Fibroblast of villous mesenchyme (primary cell): ENCODE measurements around the gene AP2A2. TPM values are rescaled to one million over a fixed set of nuclear protein-coding genes. Genes with fewer than 3 reads are reported as not detected.
"Not testable (repeated sequence)": the region's sequence is repeated elsewhere in the genome, so short reads cannot be mapped to it uniquely, and the experiment has no call there.

Experiments
- DNase-seq: peaks from one replicate; pipeline ENCODE4 v3.0.0-alpha.2; 2010; ENCODE audit warnings: low read depth
- H3K4me3 ChIP-seq: 2 replicates; pipeline ENCODE4 v1.5.1; 2011; ENCODE audit warnings: low read depth, mild to moderate bottlenecking, low read length
- total RNA-seq: library from RNA; depleted of rRNA; stranded (reverse); fragments of >200 nt; gene quantifications from 2 replicates; pipeline ENCODE4 v1.2.3, GENCODE V29; 2012
- TF ChIP-seq, protein P1 (sequence below): IDR thresholded peaks from 2 replicates; pipeline ENCODE4 v1.5.1; 2012; ENCODE audit warnings: low read depth, mild to moderate bottlenecking, low read length; ENCODE audit not compliant: insufficient read depth

Gene AP2A2
- total RNA-seq, 1 donor: 53.5 TPM

DNA sequence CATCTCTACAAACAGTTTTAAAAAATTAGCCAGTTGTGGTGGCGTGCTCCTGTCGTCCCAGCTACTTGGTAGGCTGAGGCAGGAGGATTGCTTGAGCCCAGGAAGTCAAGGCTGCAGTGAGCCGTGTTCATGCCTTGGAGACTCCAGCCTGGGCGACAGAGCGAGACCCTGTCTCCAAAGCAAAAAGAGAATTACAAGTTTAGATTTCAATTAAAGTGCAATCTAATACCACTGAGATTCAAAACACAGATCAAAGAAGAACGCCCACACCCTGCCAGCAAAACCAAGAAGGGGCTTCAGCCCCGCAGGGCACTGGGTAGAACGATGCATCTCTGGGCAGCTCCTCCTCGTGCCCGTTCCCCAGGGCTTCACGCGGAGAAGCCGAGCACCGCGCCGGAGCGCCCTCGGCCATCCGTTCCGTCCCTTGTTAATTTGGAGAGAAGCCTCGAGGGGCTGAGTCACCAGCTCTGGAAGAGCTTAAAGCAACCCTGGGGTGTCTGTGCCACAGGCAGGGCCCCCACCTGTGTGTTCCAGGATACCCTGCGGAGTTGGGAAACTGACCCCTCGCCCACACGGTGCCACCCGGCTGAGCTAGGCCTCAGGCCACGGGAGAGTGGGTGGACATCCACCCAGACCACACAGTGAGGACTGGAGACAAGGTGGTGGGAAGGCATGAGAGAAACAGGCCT is 47.0 kb downstream of the AP2A2 start:
- no peak overlapping the region for H3K4me3 ChIP-seq
- TF ChIP-seq, protein P1, sequence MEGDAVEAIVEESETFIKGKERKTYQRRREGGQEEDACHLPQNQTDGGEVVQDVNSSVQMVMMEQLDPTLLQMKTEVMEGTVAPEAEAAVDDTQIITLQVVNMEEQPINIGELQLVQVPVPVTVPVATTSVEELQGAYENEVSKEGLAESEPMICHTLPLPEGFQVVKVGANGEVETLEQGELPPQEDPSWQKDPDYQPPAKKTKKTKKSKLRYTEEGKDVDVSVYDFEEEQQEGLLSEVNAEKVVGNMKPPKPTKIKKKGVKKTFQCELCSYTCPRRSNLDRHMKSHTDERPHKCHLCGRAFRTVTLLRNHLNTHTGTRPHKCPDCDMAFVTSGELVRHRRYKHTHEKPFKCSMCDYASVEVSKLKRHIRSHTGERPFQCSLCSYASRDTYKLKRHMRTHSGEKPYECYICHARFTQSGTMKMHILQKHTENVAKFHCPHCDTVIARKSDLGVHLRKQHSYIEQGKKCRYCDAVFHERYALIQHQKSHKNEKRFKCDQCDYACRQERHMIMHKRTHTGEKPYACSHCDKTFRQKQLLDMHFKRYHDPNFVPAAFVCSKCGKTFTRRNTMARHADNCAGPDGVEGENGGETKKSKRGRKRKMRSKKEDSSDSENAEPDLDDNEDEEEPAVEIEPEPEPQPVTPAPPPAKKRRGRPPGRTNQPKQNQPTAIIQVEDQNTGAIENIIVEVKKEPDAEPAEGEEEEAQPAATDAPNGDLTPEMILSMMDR: no peak
- no peak for DNase-seq

DNA sequence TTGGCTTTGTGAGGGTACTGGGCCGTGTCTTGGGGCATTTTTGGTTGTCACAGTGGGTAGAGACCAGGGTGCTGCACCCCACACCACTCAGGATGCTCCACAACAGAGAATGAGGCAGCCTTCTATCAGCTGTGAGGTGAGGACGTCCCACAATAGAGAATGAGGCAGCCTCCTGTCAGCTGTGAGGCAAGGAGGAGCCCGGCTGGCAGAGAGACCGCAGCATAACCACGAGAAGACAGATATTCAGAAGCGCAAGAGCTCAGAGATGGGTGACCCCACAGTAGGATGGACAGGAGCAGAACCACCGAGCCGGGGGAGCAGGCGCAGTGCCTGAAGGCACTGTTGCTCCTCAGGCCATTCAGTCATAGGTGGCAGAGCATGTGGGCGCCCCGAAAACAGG is 47.6 kb downstream of the AP2A2 start:
- DNase-seq: no peak
- TF ChIP-seq, protein P1: no peak
- H3K4me3 ChIP-seq: no peak overlapping the region

DNA sequence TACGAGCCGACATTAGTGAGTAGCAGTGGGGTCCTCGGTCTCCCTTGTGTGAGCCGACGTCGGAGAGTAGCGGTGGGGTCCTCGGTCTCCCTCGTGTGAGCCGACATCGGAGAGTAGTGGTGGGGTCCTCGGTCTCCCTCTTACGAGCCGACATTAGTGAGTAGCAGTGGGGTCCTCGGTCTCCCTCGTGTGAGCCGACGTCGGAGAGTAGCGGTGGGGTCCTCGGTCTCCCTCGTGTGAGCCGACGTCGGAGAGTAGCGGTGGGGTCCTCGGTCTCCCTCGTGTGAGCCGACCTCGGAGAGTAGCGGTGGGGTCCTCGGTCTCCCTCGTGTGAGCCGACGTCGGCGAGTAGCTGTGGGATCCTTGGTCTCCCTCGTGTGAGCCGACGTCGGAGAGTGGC is 49.7 kb downstream of the AP2A2 start:
- H3K4me3 ChIP-seq, DNase-seq: not testable (repeated sequence)

DNA sequence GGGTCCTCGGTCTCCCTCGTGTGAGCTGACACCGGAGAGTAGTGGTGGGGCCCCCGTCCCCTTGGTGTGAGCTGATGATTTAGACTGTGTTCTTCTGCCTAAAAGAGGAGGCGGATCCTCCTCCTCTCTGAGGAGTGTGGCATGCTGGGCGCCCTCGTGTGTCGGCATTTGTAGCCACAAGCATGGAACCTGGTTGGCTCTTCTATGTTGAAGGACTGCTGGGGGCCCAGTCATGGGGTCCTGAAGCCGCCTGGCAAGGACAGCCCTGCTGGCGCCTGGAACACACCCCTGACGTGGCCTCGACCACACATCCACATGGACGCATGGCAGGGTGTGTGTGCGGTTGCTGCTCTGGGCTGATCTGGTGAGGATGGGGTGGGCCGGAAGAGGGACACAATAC is 50.2 kb downstream of the AP2A2 start:
- DNase-seq: peak; percentile 36
- H3K4me3 ChIP-seq: no peak overlapping the region
- TF ChIP-seq, protein P1: peak; percentile 38

DNA sequence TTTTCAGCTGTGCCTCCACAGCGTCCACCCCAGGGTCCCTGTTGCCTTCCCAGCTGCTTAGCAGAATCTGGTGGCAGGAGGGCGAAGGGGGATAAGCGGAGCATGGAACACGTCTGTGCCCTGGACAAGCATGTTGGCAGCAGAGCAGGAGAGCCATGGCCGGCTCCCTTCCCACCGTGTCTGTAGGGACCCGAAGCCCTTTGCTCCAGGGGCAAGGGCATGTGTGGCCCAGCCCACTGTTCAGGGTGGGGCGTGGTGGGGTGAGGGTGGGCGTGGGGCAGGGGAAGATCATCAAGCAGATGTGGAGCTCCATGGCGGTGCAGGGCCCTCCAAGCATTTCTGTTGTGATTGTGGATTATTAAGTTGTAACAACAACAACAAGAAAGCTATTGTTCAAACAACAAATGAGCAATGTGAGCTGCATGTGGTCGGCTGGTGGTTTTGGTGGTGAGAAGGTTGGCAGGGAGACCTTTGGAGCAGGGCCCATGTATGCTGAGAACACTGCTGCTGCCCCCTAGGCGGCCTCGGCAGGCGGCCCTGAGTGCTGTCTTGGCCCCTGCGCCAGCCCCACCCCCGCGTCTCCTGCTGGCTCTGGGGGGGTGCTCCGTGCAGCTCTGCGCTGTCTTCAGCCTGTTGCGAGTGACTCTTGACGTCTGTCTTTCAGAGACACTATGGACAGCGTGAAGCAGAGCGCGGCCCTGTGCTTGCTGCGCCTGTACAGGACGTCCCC is 50.9 kb downstream of the AP2A2 start:
- TF ChIP-seq, protein P1: no peak
- no peak for DNase-seq
- no peak overlapping the region for H3K4me3 ChIP-seq

DNA sequence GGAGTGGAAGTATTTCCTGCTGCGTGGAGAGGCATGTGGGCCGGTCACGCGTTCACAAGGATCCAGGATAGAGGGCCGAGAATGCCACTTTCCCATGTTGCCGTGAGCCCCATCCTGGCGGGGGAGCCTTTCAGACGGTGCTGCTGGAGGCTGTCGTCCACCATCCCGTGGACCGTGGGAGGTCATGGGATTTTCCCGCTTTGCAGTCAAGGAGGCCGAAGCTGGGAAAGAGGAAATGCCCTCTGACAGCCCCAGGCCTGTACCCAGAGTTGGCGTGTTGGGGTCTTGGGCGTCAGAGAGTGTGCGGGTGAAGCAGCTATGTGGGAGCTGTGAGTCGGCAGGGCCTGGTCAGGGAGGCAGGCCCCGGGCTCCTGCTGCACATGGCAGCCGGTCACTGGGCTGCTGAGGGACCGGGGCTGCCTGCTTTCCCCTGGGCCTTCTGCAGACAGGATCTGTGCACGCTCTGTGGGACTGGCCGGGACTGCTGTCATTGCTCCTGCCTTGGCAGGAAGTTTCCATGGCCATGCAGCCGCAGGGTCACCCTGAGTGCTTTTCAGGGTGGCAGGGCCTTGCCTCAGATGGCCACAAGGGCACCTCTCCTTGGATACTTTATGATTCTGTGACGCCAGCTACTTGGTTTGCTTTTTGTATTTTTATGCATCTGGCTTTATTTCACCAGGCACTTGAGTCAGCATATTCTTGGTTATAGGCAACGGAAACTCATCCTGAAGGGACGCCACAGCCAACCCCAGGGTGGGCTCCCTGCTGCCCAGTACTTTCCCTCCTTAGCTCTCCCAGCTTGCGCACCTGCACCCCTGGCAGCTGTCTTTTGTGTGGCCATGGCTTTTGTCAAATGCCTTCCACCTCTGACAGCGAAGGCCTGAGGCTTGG is 52.4 kb downstream of the AP2A2 start:
- DNase-seq: no peak
- TF ChIP-seq, protein P1: no peak
- no peak overlapping the region for H3K4me3 ChIP-seq

DNA sequence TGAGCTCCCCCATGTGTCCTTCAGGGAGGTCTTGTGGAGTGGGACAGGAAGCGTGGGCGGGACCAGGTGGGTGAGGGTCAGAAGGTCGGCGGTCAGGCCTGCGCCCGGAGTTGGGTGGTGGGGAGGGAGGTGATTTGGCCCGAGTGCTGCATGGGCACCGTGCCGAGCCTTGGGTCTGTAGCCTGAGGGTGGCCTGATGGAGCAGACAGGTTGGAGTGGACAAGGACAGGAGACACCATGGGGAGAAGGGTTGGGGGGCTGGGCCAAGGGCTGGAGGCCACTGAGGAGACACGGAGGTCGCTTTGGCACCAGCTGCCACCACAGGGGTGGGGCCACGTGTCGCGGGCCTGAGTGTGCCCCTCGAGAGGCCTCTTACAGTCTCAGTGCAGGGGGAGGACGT is 53.1 kb downstream of the AP2A2 start:
- TF ChIP-seq, protein P1: no peak
- DNase-seq: no peak
- H3K4me3 ChIP-seq: no peak overlapping the region
